Measurements from ENCODE around the gene PMAIP1. TPM values are rescaled to one million over a fixed set of nuclear protein-coding genes. Genes with fewer than 3 reads are reported as not detected.

The PMAIP1 gene
- total RNA-seq, 3 donors from 2014 or later (not counting 1 experiment from before 2014, with no cell fraction given): 211 to 514 (median 264) TPM

DNA sequence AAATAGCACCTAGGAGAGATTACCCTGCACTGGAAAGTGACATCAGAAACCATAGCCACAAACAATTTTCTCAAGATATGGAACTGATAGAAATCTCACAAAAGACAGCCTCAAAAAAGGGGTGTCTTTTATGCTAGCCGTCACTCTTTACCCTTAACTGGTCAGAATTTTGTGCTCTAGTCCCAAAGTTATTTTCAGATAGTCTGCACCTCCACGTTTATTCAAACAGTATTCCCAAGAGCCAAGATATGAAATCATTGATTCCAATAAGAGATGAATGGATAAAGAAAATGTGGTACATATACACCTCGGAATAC, 23.5 kb upstream of the PMAIP1 start:
- H3K27me3 Mint-ChIP-seq (ENCODE audit: low read depth in 2 of 2): peaks cover 0 to 6% of the 10 kb centered on the region in 2 donors
- no peaks in the 10 kb centered on the region for H3K36me3 Mint-ChIP-seq
- Histone ChIP-seq H3K4me3 (ENCODE audit: low read length) (no peak overlapping the region), H3K36me3 (ENCODE audit: control insufficient read depth, insufficient read depth, low read length) (no peaks in the 10 kb centered on the region), H3K27ac (ENCODE audit: low read length) (no peak overlapping the region), H3K4me1 (ENCODE audit: control insufficient read depth, insufficient read depth, low read length) (peaks cover 2% of the 10 kb centered on the region), H3K27me3 (ENCODE audit: control insufficient read depth, insufficient read depth, low read length) (no peaks in the 10 kb centered on the region), H3K9me3 (ENCODE audit: control insufficient read depth, insufficient read depth, low read length) (no peaks in the 10 kb centered on the region)
- WGBS (ENCODE audit: insufficient coverage): 61% methylated on average over 2 of the region's 3 CpGs
- intact Hi-C loops (cut with micrococcal nuclease): no loop called here
- no peak overlapping the region for H3K4me3 Mint-ChIP-seq
- no peaks in the 10 kb centered on the region for H3K9me3 Mint-ChIP-seq
- peak overlapping the region in 1 of 2 donors; percentile 87 for H3K27ac Mint-ChIP-seq
- ATAC-seq (peak; percentile 49 to 73 (median 54)), DNase-seq (no peak)
- no peak for TF ChIP-seq CTCF (IDR thresholded peaks at IDR 0.05)
- H3K4me1 Mint-ChIP-seq: peaks cover 10 to 14% of the 10 kb centered on the region in 2 donors

- Histone ChIP-seq H3K4me1 (ENCODE audit: control insufficient read depth, insufficient read depth, low read length) (peaks cover 13% of the 10 kb centered on the region), H3K36me3 (ENCODE audit: control insufficient read depth, insufficient read depth, low read length) (no peaks in the 10 kb centered on the region), H3K27me3 (ENCODE audit: control insufficient read depth, insufficient read depth, low read length) (no peaks in the 10 kb centered on the region), H3K9me3 (ENCODE audit: control insufficient read depth, insufficient read depth, low read length) (no peaks in the 10 kb centered on the region), H3K27ac (ENCODE audit: low read length) (no peak overlapping the region), H3K4me3 (ENCODE audit: low read length) (no peak overlapping the region)
- Mint-ChIP-seq H3K4me3 (no peak overlapping the region), H3K4me1 (peaks cover 21 to 24% of the 10 kb centered on the region in 2 donors), H3K27ac (no peak overlapping the region), H3K36me3 (no peaks in the 10 kb centered on the region), H3K9me3 (no peaks in the 10 kb centered on the region), H3K27me3 (ENCODE audit: low read depth in 2 of 2) (peaks cover 0 to 6% of the 10 kb centered on the region in 2 donors)
- TF ChIP-seq CTCF (IDR thresholded peaks at IDR 0.05): no peak
- WGBS (ENCODE audit: insufficient coverage): no CpG with 5 or more reads among the region's 1 CpG
- DNase-seq (no peak), ATAC-seq (no peak)
- intact Hi-C loops (cut with micrococcal nuclease): no loop called here
These were observed 22.4 kb upstream of the PMAIP1 start for GRCh38 chr18:59877361-59877760.

- no peaks in the 10 kb centered on the region for H3K27me3 ChIP-seq (ENCODE audit: control insufficient read depth, insufficient read depth, low read length)
- peaks cover 0 to 6% of the 10 kb centered on the region in 2 donors for H3K27me3 Mint-ChIP-seq (ENCODE audit: low read depth in 2 of 2)
- peaks cover 24% of the 10 kb centered on the region for H3K4me1 ChIP-seq (ENCODE audit: control insufficient read depth, insufficient read depth, low read length)
- no peak overlapping the region for H3K4me3 ChIP-seq (ENCODE audit: low read length)
- no peaks in the 10 kb centered on the region for H3K9me3 Mint-ChIP-seq
- no peak overlapping the region for H3K4me3 Mint-ChIP-seq
- no peak for TF ChIP-seq CTCF (IDR thresholded peaks at IDR 0.05)
- no peak for ATAC-seq
- intact Hi-C loops (cut with micrococcal nuclease): no loop called here
- no peaks in the 10 kb centered on the region for H3K9me3 ChIP-seq (ENCODE audit: control insufficient read depth, insufficient read depth, low read length)
- H3K36me3 Mint-ChIP-seq: no peaks in the 10 kb centered on the region
- no peak overlapping the region for H3K27ac ChIP-seq (ENCODE audit: low read length)
- no peak overlapping the region for H3K27ac Mint-ChIP-seq
- H3K4me1 Mint-ChIP-seq: peaks cover 30 to 36% of the 10 kb centered on the region in 2 donors
- no peaks in the 10 kb centered on the region for H3K36me3 ChIP-seq (ENCODE audit: control insufficient read depth, insufficient read depth, low read length)
- WGBS (ENCODE audit: insufficient coverage): 100% methylated on average over 1 of the region's 1 CpG
- DNase-seq: no peak
These were observed 21.2 kb upstream of the PMAIP1 start for GRCh38 chr18:59878644-59879043.
